Sigmoid colon (tissue), 3 donors: ENCODE data around the gene CYP4F8.

Experiments used
- CTCF ChIP-seq, 4 experiments: fragments of 450-650 bp in 3 of 4; fragments of 200-600 bp in 1 of 4; IDR thresholded peaks; one replicate each; pipeline ENCODE4 v1.5.1; 2016 to 2019; ENCODE audit warnings: antibody characterized with exemption in 4 of 4, mild to moderate bottlenecking in 3 of 4, moderate library complexity in 2 of 4
- POLR2A ChIP-seq, 2 donors: fragments of 450-650 bp; IDR thresholded peaks; one replicate each; pipeline ENCODE4 v1.6.1; 2016; ENCODE audit warnings: antibody characterized with exemption in 2 of 2, mild to moderate bottlenecking in 2 of 2, moderate library complexity in 2 of 2

GRCh38 chr19:15623711-15624318, 8.8 kb downstream of the CYP4F8 start:
- TF ChIP-seq POLR2A (IDR thresholded peaks at IDR 0.05): no peak
- no peak for TF ChIP-seq CTCF (IDR thresholded peaks at IDR 0.05)
